ENCODE measurements around the gene ATP6V0E1. TPM values are rescaled to one million over a fixed set of nuclear protein-coding genes. Genes with fewer than 3 reads are reported as not detected.

Gene ATP6V0E1
- total and polyA plus RNA-seq, 2 of the 4 experiments (the other 2 are of a cell fraction): 258 to 277 TPM

- TF ChIP-seq ELK1 (IDR thresholded peaks at IDR 0.05; ENCODE audit: borderline replicate concordance, low read depth, low read length) (no peak), MAFK (IDR thresholded peaks at IDR 0.05; ENCODE audit: low read depth, low read length) (no peak), FOS (IDR thresholded peaks at IDR 0.05; ENCODE audit: low read depth, low read length) (no peak; the same call in 1 of the 2 replicates)
Measured at GRCh38 chr5:172983542-172984243, at the start of gene ATP6V0E1 (continued).

- ATAC-seq (ENCODE audit: low read depth): no peak
- no peak overlapping the region for H2BK15ac ChIP-seq (ENCODE audit: low read depth, low read length)
- H3K4me2 ChIP-seq (ENCODE audit: low read depth, low read length): no peak overlapping the region
- H2BK120ac ChIP-seq (ENCODE audit: low read depth, low read length): no peak overlapping the region
- H2AK5ac ChIP-seq (ENCODE audit: low read depth, low read length): peak overlapping the region; percentile 40; the same call in 1 of the 2 replicates
- H3K79me1 ChIP-seq (ENCODE audit: low read depth in 1 of 2, low read length in 2 of 2): peaks cover 18 to 41% of the 10 kb centered on the region in 2 experiments; a peak in 3 of 4 replicates
- H4K8ac ChIP-seq (ENCODE audit: low read depth in 2 of 2, low read length in 2 of 2): no peak overlapping the region
- in situ Hi-C loops (cut with MboI; ENCODE audit: low sequenced_read_pairs) (no loop called here), intact Hi-C loops (cut with micrococcal nuclease) (no loop called here), dilution Hi-C loops (cut with HindIII; ENCODE audit: low sequenced_read_pairs, unreplicated experiment) (no loop called here)
- peaks cover 27% of the 10 kb centered on the region for H3K36me3 ChIP-seq (ENCODE audit: control insufficient read depth, insufficient read depth, low read length)
- no peak overlapping the region for H3K9ac ChIP-seq (ENCODE audit: low read depth, low read length)
- H3K4me1 ChIP-seq (ENCODE audit: control insufficient read depth, insufficient read depth, low read length): peaks cover 12% of the 10 kb centered on the region
- 92% methylated on average over 12 of the region's 14 CpGs; no CpG with 5 or more reads in 1 of the 2 experiments for WGBS, 2 experiments (ENCODE audit: extremely low coverage in 2 of 2, insufficient read length in 1 of 2)
- DNase-seq: no peak
- H3K27ac ChIP-seq (ENCODE audit: insufficient read depth, low read length): no peak overlapping the region
- no peak overlapping the region for H2BK20ac ChIP-seq (ENCODE audit: low read depth, low read length)
- H4K20me1 ChIP-seq (ENCODE audit: insufficient read depth, low read length): no peaks in the 10 kb centered on the region
- no peak for TF ChIP-seq MAZ (IDR thresholded peaks at IDR 0.05; ENCODE audit: borderline replicate concordance, low read depth, low read length)
- no peak overlapping the region for H4K5ac ChIP-seq (ENCODE audit: low read depth, low read length)
- peaks cover 4% of the 10 kb centered on the region; the same call in 1 of the 2 replicates for H3K9me1 ChIP-seq (ENCODE audit: insufficient read depth, low read length)
- no peak overlapping the region for H3K18ac ChIP-seq (ENCODE audit: low read depth, low read length)
- no peaks in the 10 kb centered on the region for H3K9me3 ChIP-seq (ENCODE audit: control insufficient read depth, insufficient read depth, low read length)
- H3K56ac ChIP-seq (ENCODE audit: extremely low read depth, insufficient read depth, low read length): no peak overlapping the region
- H2BK5ac ChIP-seq (ENCODE audit: low read depth, low read length, poor library complexity, severe bottlenecking): no peak overlapping the region
- H2AK9ac ChIP-seq (replicated peaks; ENCODE audit: low read depth, low read length, poor library complexity): no peak overlapping the region
- H3K27me3 ChIP-seq (ENCODE audit: control insufficient read depth, insufficient read depth, low read length): no peaks in the 10 kb centered on the region
- H3K4me3 ChIP-seq (ENCODE audit: insufficient read depth, low read depth, low read length): no peak overlapping the region
- H3K23ac ChIP-seq (ENCODE audit: low read depth, low read length): no peak overlapping the region
- 0 out of 2 replicates have a peak overlapping the region, but pooled peaks have one; percentile 9 for H4K91ac ChIP-seq (ENCODE audit: insufficient read depth, low read depth, low read length)
- CTCF ChIA-PET: interaction anchor here (0.9 kb wide), 1 partner anchor 13 kb away, joined by 3 read pairs; no protein-coding TSS in a partner anchor
- H3K14ac ChIP-seq (replicated peaks; ENCODE audit: low read depth, low read length): no peak overlapping the region
- POLR2A ChIA-PET (ENCODE audit: unreplicated experiment): no interaction called here
- no peak overlapping the region for H2AFZ ChIP-seq (replicated peaks; ENCODE audit: low read length, poor library complexity)
- no TSS peak for BruUV-seq (replicated peaks)
- H3K4ac ChIP-seq (ENCODE audit: low read depth, low read length): no peak overlapping the region
Measured at GRCh38 chr5:172935096-172935495, 48.5 kb upstream of the ATP6V0E1 start.
